ENCODE measurements around the gene TLNRD1.

Gene TLNRD1

DNA sequence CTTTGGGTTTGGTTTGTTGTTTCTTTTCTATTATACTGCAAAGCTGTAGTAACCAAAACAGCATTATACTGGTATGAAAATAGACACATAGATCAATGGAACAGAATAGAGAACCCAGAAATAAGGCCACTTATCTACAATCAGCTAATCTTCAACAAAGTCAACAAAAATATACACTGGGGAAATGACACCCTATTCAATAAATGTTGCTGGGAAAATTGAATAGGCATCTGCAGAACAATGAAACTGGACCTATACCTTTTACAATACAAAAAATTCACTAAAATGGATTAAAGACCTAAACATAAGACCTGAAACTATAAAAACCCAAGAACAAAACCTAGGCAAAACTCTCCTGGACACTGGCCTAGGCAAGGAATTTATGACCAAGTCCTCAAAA is 52.9 kb downstream of the TLNRD1 start:
- Histone ChIP-seq H3K4me3 (ENCODE audit: low read length) (no peak overlapping the region), H3F3A (ENCODE audit: insufficient read depth, low read length) (no peaks in the 10 kb centered on the region), H3K27me3 (replicated peaks; ENCODE audit: insufficient read depth, low read length) (no peaks in the 10 kb centered on the region), H3K9ac (ENCODE audit: low read length) (no peak overlapping the region), H3K27ac (ENCODE audit: low read length) (no peak overlapping the region), H3K4me2 (ENCODE audit: low read depth, low read length) (no peak overlapping the region), H3K9me2 (replicated peaks; ENCODE audit: insufficient read depth, low read length) (no peaks in the 10 kb centered on the region), H2AFZ (ENCODE audit: low read length) (no peak overlapping the region), H3K79me2 (ENCODE audit: low read length) (no peaks in the 10 kb centered on the region), H3K36me3 (replicated peaks; ENCODE audit: insufficient read depth, low read length) (no peaks in the 10 kb centered on the region), H3K4me1 (ENCODE audit: low read length) (0 out of 2 replicates have a peak, but pooled peaks cover 8% of the 10 kb centered on the region), H3K9me3 (replicated peaks; ENCODE audit: insufficient read depth, low read length) (no peaks in the 10 kb centered on the region), H4K20me1 (ENCODE audit: insufficient read depth, low read length) (no peaks in the 10 kb centered on the region)
- DNase-seq, result no peak
- no peak for TF ChIP-seq EZH2phosphoT487 (IDR thresholded peaks at IDR 0.05; ENCODE audit: low read length)
- no peak for TF ChIP-seq CTCF (IDR thresholded peaks at IDR 0.05; ENCODE audit: low read length)
- no peak for TF ChIP-seq EZH2 (optimal IDR thresholded peaks at IDR 0.05; ENCODE audit: low read depth, low read length)

DNA sequence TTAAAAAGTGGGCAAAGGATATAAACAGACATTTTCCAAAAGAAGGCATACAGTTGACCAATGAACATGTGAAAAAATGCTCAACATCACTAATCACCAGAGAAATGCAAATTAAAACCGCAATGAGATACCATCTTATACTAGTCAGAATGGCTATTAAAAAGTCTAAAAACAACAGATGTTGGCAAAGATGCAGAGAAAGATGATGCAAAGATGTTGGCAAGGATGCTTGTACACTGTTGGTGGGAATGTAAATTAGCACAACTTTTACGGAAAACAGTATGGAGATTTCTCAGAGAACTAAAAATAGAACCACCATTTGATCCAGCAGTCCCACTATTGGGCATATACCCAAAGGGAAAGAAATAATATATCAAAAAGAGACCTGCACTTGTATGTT is 53.5 kb downstream of the TLNRD1 start:
- TF ChIP-seq CTCF (IDR thresholded peaks at IDR 0.05; ENCODE audit: low read length), result no peak
- TF ChIP-seq EZH2 (optimal IDR thresholded peaks at IDR 0.05; ENCODE audit: low read depth, low read length), result no peak
- no peak for TF ChIP-seq EZH2phosphoT487 (IDR thresholded peaks at IDR 0.05; ENCODE audit: low read length)
- Histone ChIP-seq H3K27ac (ENCODE audit: low read length) (no peak overlapping the region), H3K27me3 (replicated peaks; ENCODE audit: insufficient read depth, low read length) (no peaks in the 10 kb centered on the region), H3K9me2 (replicated peaks; ENCODE audit: insufficient read depth, low read length) (no peaks in the 10 kb centered on the region), H3F3A (ENCODE audit: insufficient read depth, low read length) (no peaks in the 10 kb centered on the region), H2AFZ (ENCODE audit: low read length) (no peak overlapping the region), H3K9me3 (replicated peaks; ENCODE audit: insufficient read depth, low read length) (no peaks in the 10 kb centered on the region), H3K36me3 (replicated peaks; ENCODE audit: insufficient read depth, low read length) (no peaks in the 10 kb centered on the region), H3K9ac (ENCODE audit: low read length) (no peak overlapping the region), H3K4me2 (ENCODE audit: low read depth, low read length) (no peak overlapping the region), H3K4me1 (ENCODE audit: low read length) (0 out of 2 replicates have a peak, but pooled peaks cover 8% of the 10 kb centered on the region), H4K20me1 (ENCODE audit: insufficient read depth, low read length) (no peaks in the 10 kb centered on the region), H3K4me3 (ENCODE audit: low read length) (no peak overlapping the region), H3K79me2 (ENCODE audit: low read length) (no peaks in the 10 kb centered on the region)
- no peak for DNase-seq
